ENCODE results near the gene SMIM5.
"Not testable (repeated sequence)": the region's sequence is repeated elsewhere in the genome, so short reads cannot be mapped to it uniquely, and the experiment has no call there.

DNA sequence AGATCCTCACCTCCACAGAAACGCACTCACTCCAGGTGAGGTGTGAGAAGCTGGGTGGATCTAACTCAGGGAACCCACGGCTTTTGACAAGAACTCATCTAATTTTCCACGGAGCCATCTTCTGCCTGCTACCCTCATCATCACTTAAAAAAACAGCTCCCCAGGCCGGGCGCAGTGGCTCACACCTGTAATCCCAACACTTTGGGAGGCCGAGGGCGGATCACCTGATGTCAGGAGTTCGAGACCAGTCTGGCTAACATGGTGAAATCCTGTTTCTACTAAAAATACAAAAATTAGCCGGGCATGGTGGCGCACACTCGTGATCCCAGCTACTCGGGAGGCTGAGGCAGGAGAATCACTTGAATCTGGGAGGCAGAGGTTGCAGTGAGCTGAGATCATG lies 4.8 kb downstream of the SMIM5 start:
- TF ChIP-seq, protein P1, sequence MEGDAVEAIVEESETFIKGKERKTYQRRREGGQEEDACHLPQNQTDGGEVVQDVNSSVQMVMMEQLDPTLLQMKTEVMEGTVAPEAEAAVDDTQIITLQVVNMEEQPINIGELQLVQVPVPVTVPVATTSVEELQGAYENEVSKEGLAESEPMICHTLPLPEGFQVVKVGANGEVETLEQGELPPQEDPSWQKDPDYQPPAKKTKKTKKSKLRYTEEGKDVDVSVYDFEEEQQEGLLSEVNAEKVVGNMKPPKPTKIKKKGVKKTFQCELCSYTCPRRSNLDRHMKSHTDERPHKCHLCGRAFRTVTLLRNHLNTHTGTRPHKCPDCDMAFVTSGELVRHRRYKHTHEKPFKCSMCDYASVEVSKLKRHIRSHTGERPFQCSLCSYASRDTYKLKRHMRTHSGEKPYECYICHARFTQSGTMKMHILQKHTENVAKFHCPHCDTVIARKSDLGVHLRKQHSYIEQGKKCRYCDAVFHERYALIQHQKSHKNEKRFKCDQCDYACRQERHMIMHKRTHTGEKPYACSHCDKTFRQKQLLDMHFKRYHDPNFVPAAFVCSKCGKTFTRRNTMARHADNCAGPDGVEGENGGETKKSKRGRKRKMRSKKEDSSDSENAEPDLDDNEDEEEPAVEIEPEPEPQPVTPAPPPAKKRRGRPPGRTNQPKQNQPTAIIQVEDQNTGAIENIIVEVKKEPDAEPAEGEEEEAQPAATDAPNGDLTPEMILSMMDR (IDR thresholded peaks at IDR 0.05): not testable (repeated sequence)
- not testable (repeated sequence) for TF ChIP-seq POLR2A, EP300 (IDR thresholded peaks at IDR 0.05)
